T-helper 9 cell (primary cell): Measurements from ENCODE around the gene ATP9A.
"Not testable (repeated sequence)": the region's sequence is repeated elsewhere in the genome, so short reads cannot be mapped to it uniquely, and the experiment has no call there.

Experiments used
- DNase-seq: peaks from one replicate; pipeline ENCODE4 v3.0.0-alpha.2; 2020

Gene ATP9A

GRCh38 chr20:51750037-51750769 lies 18.0 kb downstream of the ATP9A start:
- DNase-seq = no peak

- DNase-seq = no peak
These were observed 18.5 kb downstream of the ATP9A start for GRCh38 chr20:51749674-51750036.

GRCh38 chr20:51747182-51747911 lies 20.8 kb downstream of the ATP9A start:
- DNase-seq = no peak

GRCh38 chr20:51745804-51746203 lies 22.4 kb downstream of the ATP9A start:
- no peak for DNase-seq

- DNase-seq = no peak
These were observed 27.4 kb downstream of the ATP9A start for GRCh38 chr20:51740838-51741237.

- not testable (repeated sequence) for DNase-seq
These were observed 27.9 kb downstream of the ATP9A start for GRCh38 chr20:51740308-51740707.

GRCh38 chr20:51739722-51740249 lies 28.4 kb downstream of the ATP9A start:
- no peak for DNase-seq

- DNase-seq = no peak
These were observed 29.2 kb downstream of the ATP9A start for GRCh38 chr20:51738877-51739447.

- not testable (repeated sequence) for DNase-seq
These were observed 29.9 kb downstream of the ATP9A start for GRCh38 chr20:51738261-51738660.

- no peak for DNase-seq
These were observed 31.2 kb downstream of the ATP9A start for GRCh38 chr20:51736947-51737346.

- no peak for DNase-seq
These were observed 32.2 kb downstream of the ATP9A start for GRCh38 chr20:51735728-51736600.

GRCh38 chr20:51734876-51735720 lies 33.1 kb downstream of the ATP9A start:
- no peak for DNase-seq

- DNase-seq = no peak
These were observed 35.1 kb downstream of the ATP9A start for GRCh38 chr20:51733070-51733469.

- no peak for DNase-seq
These were observed 35.9 kb downstream of the ATP9A start for GRCh38 chr20:51732096-51732791.

GRCh38 chr20:51731731-51732095 lies 36.5 kb downstream of the ATP9A start:
- DNase-seq = no peak

- DNase-seq = no peak
These were observed 38.4 kb downstream of the ATP9A start for GRCh38 chr20:51729771-51730170.

GRCh38 chr20:51728737-51729136 lies 39.5 kb downstream of the ATP9A start:
- no peak for DNase-seq

GRCh38 chr20:51727872-51728271 lies 40.3 kb downstream of the ATP9A start:
- no peak for DNase-seq

- no peak for DNase-seq
These were observed 42.5 kb downstream of the ATP9A start for GRCh38 chr20:51725584-51726176.

GRCh38 chr20:51723026-51723425 lies 45.2 kb downstream of the ATP9A start:
- not testable (repeated sequence) for DNase-seq

GRCh38 chr20:51722246-51722645 lies 45.9 kb downstream of the ATP9A start:
- DNase-seq = not testable (repeated sequence)
